ENCODE results near the gene KHNYN.

Gene KHNYN

GRCh38 chr14:24401810-24402702 is 27.7 kb upstream of the KHNYN start:
- DNase-seq: no peak

- no peak for DNase-seq
These were observed 26.3 kb upstream of the KHNYN start for GRCh38 chr14:24403294-24403998.

GRCh38 chr14:24404814-24405213 is 24.9 kb upstream of the KHNYN start:
- no peak for DNase-seq

GRCh38 chr14:24406416-24406815 is 23.3 kb upstream of the KHNYN start:
- DNase-seq: no peak

- DNase-seq: no peak
These were observed 22.0 kb upstream of the KHNYN start for GRCh38 chr14:24407608-24408325.

- DNase-seq: no peak
These were observed 21.0 kb upstream of the KHNYN start for GRCh38 chr14:24408764-24409163.

- DNase-seq: no peak
These were observed 20.6 kb upstream of the KHNYN start for GRCh38 chr14:24409192-24409591.

- DNase-seq: no peak
These were observed 19.8 kb upstream of the KHNYN start for GRCh38 chr14:24409956-24410355.

- peak; percentile 66 for DNase-seq
These were observed 18.0 kb upstream of the KHNYN start for GRCh38 chr14:24411443-24412389.

- no peak for DNase-seq
These were observed 15.7 kb upstream of the KHNYN start for GRCh38 chr14:24414077-24414476.

- DNase-seq: no peak
These were observed 14.9 kb upstream of the KHNYN start for GRCh38 chr14:24414732-24415420.

- DNase-seq: no peak
These were observed 14.1 kb upstream of the KHNYN start for GRCh38 chr14:24415421-24416253.

GRCh38 chr14:24416254-24416931 is 13.4 kb upstream of the KHNYN start:
- DNase-seq: no peak

- no peak for DNase-seq
These were observed 12.7 kb upstream of the KHNYN start for GRCh38 chr14:24416932-24417619.

GRCh38 chr14:24417832-24418491 is 11.8 kb upstream of the KHNYN start:
- no peak for DNase-seq

- DNase-seq: no peak
These were observed 11.3 kb upstream of the KHNYN start for GRCh38 chr14:24418492-24418873.

- no peak for DNase-seq
These were observed 7.5 kb upstream of the KHNYN start for GRCh38 chr14:24422261-24422660.

GRCh38 chr14:24422694-24423601 is 6.8 kb upstream of the KHNYN start:
- DNase-seq: no peak

All from NCI-H82 (cell line).